Right atrium auricular region (tissue), 2 donors: ENCODE measurements around the gene PALLD. TPM values are rescaled to one million over a fixed set of nuclear protein-coding genes. Genes with fewer than 3 reads are reported as not detected.

ENCODE experiments used
- DNase-seq: peaks from one replicate; pipeline ENCODE4 v3.0.0-alpha.2; 2019; ENCODE audit warnings: low spot score
- H3K27ac ChIP-seq, 2 donors: fragments of 200-600 bp; sonication (generic); 1 replicate in 1 of 2; 2 replicates in 1 of 2; pipeline ENCODE4 v1.5.1; 2016 to 2019
- H3K27me3 ChIP-seq, 2 donors: fragments of 200-600 bp; sonication (generic); one replicate each; pipeline versions ENCODE4 v1.5.1 to v1.6.0; 2017 to 2019
- H3K36me3 ChIP-seq: fragments of 200-600 bp; sonication (generic); one replicate; pipeline ENCODE4 v1.5.1; 2016
- H3K4me1 ChIP-seq, 2 donors: fragments of 200-600 bp; sonication (generic); one replicate each; pipeline versions ENCODE4 v1.5.1 to v1.6.0; 2017 to 2019
- H3K4me3 ChIP-seq, 2 donors: fragments of 200-600 bp; sonication (generic); 1 replicate in 1 of 2; 2 replicates in 1 of 2; pipeline ENCODE4 v1.5.1; 2017 to 2019; ENCODE audit warnings: mild to moderate bottlenecking in 1 of 2, moderate library complexity in 1 of 2
- H3K9me3 ChIP-seq, 2 donors: fragments of 200-600 bp; sonication (generic); one replicate each; pipeline ENCODE4 v1.5.1; 2019
- total RNA-seq, 2 donors: library from RNA; depleted of rRNA; stranded (reverse); fragments of >200 nt; gene quantifications; one replicate each; pipeline ENCODE4 v1.1.0, GENCODE V29; 2016
- TF ChIP-seq, protein P1 (sequence below), 2 donors: fragments of 200-600 bp; sonication (generic); IDR thresholded peaks; one replicate each; pipeline ENCODE4 v1.5.1; 2019; ENCODE audit warnings: antibody characterized with exemption in 2 of 2

PALLD gene
- total RNA-seq, 2 donors from 2014 or later, result 764 to 782 TPM

DNA sequence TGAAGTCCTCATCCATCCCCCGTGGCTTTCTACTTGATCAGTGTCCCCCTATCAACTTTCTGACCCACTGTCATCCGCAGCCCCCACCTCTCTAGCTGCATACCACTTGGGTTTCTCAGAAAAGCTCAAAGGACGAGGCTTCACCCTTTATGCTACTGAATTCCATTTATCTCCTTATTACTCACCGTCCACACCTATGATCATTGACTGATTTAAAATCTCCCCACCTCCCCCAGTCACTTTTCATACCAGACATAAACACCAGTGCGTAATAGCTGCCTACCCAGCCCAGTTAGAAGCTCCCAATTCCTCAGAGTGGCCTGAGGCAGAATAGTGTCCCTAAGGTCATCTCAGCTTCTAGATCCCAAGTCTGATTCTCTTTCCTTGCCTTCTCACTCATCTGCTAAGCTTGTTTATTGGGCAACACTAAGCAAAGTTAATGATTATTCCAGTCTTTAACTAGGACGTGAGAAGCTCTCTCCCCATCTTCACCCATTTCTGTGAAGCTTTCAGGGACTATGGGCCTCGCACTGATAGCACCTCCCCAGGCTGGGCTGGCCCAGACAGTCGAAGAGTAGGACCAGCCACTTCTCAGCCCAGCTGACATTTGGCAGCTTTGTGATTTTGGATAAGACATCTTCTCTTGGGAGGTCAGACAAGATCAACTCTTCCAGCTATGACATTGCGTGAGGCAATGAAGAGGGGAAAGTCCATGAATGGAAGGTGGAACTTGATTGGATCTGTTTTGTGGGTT, 9.4 kb upstream of the PALLD start:
- peak overlapping the region in 1 of 2 donors; percentile 77 for H3K27ac ChIP-seq
- H3K36me3 ChIP-seq, result no peaks in the 10 kb centered on the region
- no peaks in the 10 kb centered on the region for H3K9me3 ChIP-seq
- no peaks in the 10 kb centered on the region for H3K27me3 ChIP-seq
- no peak for DNase-seq
- H3K4me1 ChIP-seq, result peaks cover 0 to 14% of the 10 kb centered on the region in 2 donors
- TF ChIP-seq, protein P1, sequence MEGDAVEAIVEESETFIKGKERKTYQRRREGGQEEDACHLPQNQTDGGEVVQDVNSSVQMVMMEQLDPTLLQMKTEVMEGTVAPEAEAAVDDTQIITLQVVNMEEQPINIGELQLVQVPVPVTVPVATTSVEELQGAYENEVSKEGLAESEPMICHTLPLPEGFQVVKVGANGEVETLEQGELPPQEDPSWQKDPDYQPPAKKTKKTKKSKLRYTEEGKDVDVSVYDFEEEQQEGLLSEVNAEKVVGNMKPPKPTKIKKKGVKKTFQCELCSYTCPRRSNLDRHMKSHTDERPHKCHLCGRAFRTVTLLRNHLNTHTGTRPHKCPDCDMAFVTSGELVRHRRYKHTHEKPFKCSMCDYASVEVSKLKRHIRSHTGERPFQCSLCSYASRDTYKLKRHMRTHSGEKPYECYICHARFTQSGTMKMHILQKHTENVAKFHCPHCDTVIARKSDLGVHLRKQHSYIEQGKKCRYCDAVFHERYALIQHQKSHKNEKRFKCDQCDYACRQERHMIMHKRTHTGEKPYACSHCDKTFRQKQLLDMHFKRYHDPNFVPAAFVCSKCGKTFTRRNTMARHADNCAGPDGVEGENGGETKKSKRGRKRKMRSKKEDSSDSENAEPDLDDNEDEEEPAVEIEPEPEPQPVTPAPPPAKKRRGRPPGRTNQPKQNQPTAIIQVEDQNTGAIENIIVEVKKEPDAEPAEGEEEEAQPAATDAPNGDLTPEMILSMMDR (IDR thresholded peaks at IDR 0.05), result no peak
- no peak overlapping the region for H3K4me3 ChIP-seq

DNA sequence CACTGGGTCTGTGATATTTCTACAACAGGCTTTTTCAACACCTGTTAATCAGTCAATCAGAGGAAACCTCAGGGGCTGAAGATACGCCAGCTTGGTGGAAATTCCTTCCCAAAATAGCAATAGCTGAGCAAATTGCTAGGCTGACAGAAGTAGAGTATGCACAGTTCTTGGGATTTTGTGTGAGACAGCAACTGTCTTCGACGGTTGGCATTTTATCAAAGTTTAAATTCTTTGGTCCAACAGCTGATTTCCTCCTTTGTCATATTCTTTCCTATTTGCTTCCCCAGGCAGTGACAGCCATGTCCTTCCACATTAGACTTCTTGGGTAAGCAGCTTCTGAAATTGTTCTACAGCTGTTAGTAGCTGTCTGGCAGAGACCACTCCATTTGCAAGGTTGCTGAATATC, 8.0 kb upstream of the PALLD start:
- H3K4me3 ChIP-seq, result no peak overlapping the region
- no peaks in the 10 kb centered on the region for H3K36me3 ChIP-seq
- H3K27me3 ChIP-seq, result no peaks in the 10 kb centered on the region
- TF ChIP-seq, protein P1 (IDR thresholded peaks at IDR 0.05), result no peak
- H3K4me1 ChIP-seq, result peaks cover 0 to 14% of the 10 kb centered on the region in 2 donors
- no peak for DNase-seq
- no peaks in the 10 kb centered on the region for H3K9me3 ChIP-seq
- peak overlapping the region in 1 of 2 donors; percentile 77 for H3K27ac ChIP-seq

DNA sequence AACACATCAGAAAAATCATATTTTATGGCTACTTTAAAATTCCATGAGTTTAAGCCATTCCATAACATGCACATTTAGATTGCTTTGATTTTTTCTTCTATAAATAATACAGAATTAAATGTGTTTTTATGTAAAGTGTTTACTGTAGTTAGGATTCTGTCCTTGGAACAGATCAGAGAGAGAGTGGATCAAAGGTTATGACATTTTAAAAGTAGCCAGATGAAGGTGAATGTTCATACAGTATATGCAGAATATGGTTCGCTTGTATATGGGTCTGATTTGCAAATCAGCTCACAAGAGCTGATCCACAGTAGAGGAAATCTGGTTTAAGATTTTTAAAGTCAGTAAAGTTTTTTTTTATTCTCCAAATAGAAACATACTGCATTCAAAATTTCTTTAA, 7.2 kb upstream of the PALLD start:
- H3K27ac ChIP-seq, result peak overlapping the region in 1 of 2 donors; percentile 77
- H3K4me3 ChIP-seq, result no peak overlapping the region
- peaks cover 0 to 14% of the 10 kb centered on the region in 2 donors for H3K4me1 ChIP-seq
- H3K36me3 ChIP-seq, result no peaks in the 10 kb centered on the region
- no peak for DNase-seq
- TF ChIP-seq, protein P1 (IDR thresholded peaks at IDR 0.05), result no peak
- H3K27me3 ChIP-seq, result no peaks in the 10 kb centered on the region
- no peaks in the 10 kb centered on the region for H3K9me3 ChIP-seq

DNA sequence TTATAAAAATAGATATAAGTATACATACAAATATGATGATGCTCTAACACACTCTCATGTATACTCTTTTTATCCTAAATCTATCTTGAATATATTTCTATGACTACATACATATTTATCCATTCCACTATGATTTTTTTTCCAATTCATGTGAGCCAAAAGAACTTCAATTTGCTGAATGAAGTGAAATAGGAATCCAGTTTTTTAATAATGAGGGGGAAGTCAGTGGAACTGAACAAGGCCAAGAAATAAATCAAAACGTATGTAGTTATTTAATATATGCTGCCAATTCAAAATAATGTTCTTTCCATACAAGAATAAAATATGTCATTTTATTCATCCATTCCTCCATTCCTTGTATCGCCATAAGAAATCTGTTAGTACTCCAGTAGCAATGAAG, 6.1 kb upstream of the PALLD start:
- Histone ChIP-seq H3K4me1 (peaks cover 0 to 14% of the 10 kb centered on the region in 2 donors), H3K4me3 (no peak overlapping the region), H3K36me3 (no peaks in the 10 kb centered on the region), H3K27me3 (no peaks in the 10 kb centered on the region), H3K9me3 (no peaks in the 10 kb centered on the region), H3K27ac (no peak overlapping the region)
- no peak for DNase-seq
- TF ChIP-seq, protein P1 (IDR thresholded peaks at IDR 0.05), result no peak

DNA sequence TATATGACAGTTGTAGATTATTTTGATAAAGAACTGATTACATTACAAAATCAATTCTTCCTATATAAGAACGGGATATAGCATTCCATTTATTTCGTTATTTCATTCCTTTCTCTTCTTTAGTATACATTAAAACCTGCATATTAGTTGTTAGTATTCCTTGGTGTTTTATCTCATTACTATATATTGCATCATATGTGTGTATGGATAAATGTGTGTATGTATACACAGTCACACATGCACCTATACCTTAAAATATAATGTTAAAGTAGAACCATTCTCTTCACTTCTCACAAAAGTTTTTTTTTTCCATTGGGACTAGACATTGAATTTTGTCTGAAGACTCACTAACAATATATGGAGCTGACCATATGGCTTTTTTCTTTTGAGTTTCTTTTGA, 5.3 kb upstream of the PALLD start:
- H3K4me3 ChIP-seq, result no peak overlapping the region
- no peak for DNase-seq
- TF ChIP-seq, protein P1 (IDR thresholded peaks at IDR 0.05), result no peak
- no peaks in the 10 kb centered on the region for H3K36me3 ChIP-seq
- H3K27me3 ChIP-seq, result no peaks in the 10 kb centered on the region
- H3K27ac ChIP-seq, result no peak overlapping the region
- no peaks in the 10 kb centered on the region for H3K9me3 ChIP-seq
- peaks cover 0 to 14% of the 10 kb centered on the region in 2 donors for H3K4me1 ChIP-seq

DNA sequence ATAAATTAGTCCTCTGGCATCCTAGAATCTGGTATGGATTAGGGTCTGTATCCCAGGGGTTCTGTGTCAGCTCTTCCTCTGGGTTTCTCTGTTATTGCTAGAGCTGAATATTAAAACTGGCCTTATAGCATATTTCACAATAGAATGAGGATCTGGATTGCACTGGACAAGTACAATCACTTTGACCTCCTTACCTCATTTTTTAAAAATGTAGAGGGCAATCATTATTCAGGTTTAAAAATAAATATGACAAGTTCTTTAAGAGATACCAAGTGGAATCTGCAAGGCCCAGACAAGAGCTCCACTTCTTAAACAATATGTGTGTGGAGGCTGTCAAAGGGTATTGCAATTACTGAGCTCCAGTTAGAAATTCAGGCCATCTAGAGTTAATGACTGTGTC, 1.4 kb downstream of the PALLD start:
- Histone ChIP-seq H3K27ac (peak overlapping the region; percentile 73 to 78), H3K4me1 (no peaks in the 10 kb centered on the region), H3K9me3 (no peaks in the 10 kb centered on the region), H3K27me3 (no peaks in the 10 kb centered on the region), H3K4me3 (peak overlapping the region; percentile 43 to 54), H3K36me3 (no peaks in the 10 kb centered on the region)
- no peak for DNase-seq
- TF ChIP-seq, protein P1 (IDR thresholded peaks at IDR 0.05), result no peak
